HG02610 (cell line): ENCODE measurements around the gene RPE65.
A peak's percentile ranks its signal among the peaks of the same experiment; 100 is the strongest.
"Not testable (repeated sequence)": the region's sequence is repeated elsewhere in the genome, so short reads cannot be mapped to it uniquely, and the experiment has no call there.

Experiments used
- ATAC-seq: cut with Tn5 transposase; IDR thresholded peaks from one replicate; pipeline ENCODE4 v1.9.1; 2021; ENCODE audit warnings: mild to moderate bottlenecking, moderate library complexity; ENCODE audit not compliant: unreplicated experiment

RPE65 gene

GRCh38 chr1:68453060-68453670 is 3.4 kb upstream of the RPE65 start:
- no peak for ATAC-seq

DNA sequence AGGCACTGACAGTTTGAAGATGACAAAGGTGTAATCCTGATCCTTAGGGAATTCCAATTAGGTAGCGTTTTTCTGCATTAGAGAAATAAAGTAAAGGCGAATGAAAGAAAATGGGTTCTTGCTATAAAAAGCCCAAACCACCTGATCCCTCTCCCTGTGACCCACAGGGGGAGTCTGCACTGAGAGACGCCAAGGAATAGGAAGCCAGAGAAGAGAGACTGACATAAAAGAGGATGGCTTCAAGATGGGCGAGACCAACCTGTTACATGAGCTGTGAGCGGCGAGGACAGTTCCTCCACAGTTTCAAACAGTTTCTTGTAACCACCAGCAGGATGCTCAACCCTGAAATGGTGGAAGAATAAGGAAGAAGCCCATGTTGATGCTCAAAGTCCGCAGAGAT is 1.4 kb downstream of the RPE65 start:
- no peak for ATAC-seq

- ATAC-seq = no peak
These were observed 4.0 kb downstream of the RPE65 start for GRCh38 chr1:68445709-68446108.

GRCh38 chr1:68442822-68443556 is 6.8 kb downstream of the RPE65 start:
- ATAC-seq = peak; percentile 88

DNA sequence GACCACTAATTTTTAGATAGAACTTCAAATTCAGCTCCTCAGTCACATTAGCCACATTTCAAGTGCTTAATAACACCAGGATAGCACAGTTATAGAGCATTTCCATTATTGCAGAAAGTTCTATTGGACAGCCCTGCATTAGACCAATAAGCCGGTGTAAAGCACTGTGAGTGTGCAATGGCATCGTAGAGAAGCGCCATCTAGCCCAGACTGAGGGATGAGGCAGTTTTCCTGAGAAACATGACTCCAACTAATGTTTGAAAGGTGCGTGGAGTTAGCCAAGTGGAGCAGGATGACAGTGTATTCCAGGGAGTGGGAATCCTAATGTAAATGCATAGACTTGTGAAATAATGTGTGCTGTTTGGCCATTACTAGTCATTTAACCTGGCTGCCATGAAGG is 7.7 kb downstream of the RPE65 start:
- no peak for ATAC-seq

DNA sequence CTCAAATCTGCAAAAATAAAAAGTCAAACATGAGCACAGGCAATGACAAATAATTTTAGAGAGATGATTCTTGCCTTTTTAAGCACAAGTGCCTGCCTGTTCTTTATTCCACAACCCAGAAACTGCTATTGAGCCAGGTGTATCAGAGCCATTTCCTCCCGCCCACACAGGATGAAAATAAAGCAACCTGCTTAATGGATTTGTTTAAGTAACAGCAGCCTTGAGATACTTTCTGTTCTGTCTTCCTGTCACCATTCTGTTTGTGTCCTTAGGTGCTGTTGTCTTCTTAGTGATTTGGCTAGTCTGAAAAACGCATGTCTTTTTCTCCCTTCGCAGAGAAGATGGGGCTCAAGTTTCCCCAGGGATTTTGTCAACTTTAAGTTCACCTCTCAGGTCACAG is 11.4 kb downstream of the RPE65 start:
- no peak for ATAC-seq

DNA sequence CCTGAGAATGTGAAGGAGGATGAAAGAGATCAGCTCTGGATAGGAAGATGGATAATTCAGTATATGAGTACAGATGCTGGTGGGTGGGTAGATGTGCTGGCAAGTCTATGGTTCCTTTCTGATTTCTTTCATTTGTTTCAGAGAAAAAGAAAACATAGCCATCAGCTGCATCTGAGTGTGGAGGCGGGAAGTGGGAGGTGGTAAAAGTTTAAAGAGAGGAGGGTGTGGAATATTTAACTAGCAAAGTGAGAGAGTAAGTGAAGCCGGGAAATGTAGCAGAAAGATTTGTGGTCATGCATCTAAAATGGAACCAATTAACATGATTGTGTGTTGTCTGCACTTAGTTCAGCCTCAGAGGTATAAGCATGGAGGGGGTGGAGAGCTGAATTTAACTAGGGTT is 16.4 kb downstream of the RPE65 start:
- no peak for ATAC-seq

DNA sequence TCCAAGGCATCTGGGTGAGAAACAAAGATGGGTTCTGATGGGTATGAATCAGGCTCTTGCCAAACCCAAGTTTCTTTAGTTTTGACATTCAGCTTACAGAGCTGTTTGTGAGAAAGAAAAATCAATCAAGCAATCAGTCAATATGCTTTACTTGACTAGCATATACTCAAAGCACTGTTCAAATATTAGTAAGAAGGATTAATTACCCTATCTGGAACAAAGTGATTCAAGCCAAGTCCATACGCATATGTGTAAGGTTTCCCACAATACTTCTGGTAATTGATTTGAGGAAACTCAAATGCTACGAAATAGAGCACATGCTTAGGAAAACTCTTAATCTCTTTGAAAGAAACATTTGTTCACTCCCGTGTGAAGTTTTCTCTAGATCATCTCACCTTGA is 18.7 kb downstream of the RPE65 start:
- no peak for ATAC-seq

- no peak for ATAC-seq
These were observed 20.4 kb downstream of the RPE65 start for GRCh38 chr1:68429233-68429808.

DNA sequence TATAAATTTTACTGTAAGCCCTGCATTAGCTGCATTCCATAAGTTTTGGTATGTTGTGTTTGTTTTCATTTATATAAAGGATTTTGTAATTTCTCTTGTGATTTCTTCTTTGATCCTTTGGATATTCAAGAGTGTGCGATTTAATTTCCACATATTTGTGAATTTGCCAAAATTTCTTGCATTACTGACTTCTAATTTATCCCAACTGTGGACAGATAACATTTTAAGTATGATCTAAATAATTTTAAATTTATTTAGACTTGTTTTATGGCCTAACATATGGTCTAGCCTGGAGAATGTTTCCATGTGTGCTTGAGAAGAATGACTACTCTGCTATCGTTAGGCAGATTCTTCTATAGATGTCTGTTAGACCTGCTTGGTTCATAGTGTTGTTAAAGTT is 23.2 kb downstream of the RPE65 start:
- ATAC-seq = no peak

- no peak for ATAC-seq
These were observed 28.4 kb downstream of the RPE65 start for GRCh38 chr1:68421350-68421749.

GRCh38 chr1:68409426-68409825 is 40.3 kb downstream of the RPE65 start:
- ATAC-seq = no peak

- no peak for ATAC-seq
These were observed 48.2 kb downstream of the RPE65 start for GRCh38 chr1:68401506-68401905.

GRCh38 chr1:68395575-68395974 is 54.2 kb downstream of the RPE65 start:
- ATAC-seq = not testable (repeated sequence)

DNA sequence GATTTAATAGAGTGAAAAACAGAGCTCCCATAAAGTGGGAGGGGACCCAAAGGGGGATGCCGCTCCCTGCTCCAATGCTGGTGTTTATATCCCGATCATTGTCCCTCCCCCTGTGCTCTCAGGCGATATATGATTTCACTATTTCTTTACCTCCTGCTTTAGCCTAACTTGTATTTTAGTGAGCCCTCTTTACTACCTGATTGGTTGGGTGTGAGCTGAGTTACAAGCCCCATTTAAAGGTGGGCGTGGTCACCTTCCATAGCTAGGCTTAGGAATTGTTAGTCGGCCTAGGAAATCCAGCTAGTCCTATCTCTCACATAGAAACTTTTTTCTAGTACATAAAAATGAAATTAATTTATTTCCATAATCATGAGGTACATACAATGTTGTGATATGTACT is 57.3 kb downstream of the RPE65 start:
- not testable (repeated sequence) for ATAC-seq

GRCh38 chr1:68385798-68386524 is 63.8 kb downstream of the RPE65 start:
- not testable (repeated sequence) for ATAC-seq

DNA sequence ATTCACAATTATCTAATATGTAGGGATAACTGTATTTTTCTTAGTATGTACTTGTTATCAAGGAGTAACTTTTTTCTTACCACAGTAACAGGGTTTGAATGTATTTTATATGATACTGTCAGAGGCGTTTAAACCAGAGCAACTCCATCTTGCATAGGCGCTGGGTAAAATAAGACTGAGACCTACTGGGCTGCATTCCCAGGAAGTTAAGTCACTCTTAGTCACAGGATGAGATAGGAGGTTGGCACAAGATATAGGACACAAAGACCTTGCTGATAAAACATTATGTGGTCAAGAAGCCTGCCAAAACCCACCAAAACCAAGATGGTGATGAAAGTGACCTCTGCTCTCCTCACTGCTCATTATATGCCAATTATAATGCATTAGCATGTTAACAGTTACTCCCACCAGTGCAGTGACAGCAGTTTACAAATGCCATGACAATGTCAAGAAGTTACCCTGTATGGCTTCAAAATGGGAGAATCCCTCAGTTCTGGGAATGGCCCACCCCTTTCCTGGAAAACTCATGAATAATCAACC is 64.8 kb downstream of the RPE65 start:
- no peak for ATAC-seq

DNA sequence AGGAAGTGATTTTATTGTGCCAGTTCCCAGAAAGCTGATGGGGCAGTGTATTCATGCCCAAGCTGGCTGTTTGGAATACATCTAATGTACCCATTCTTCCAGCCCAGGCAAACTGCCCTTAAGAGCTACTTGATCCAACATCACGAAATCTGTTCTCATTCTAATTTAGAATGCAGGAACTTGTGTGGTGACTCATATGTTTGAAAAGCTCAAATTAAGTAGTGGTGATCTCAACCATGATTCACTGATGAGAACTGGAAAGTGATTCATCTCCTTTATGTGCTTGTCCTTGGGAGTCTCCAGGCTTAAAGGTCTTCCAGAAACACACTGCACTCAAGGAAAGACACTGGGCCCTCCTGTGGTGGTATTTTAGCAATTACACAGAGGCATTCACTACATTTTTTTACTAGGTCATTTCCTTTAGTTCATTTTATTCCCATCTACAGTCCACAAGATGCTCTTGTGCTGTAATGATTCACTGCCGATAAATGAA is 65.4 kb downstream of the RPE65 start:
- ATAC-seq = no peak

- no peak for ATAC-seq
These were observed 66.7 kb downstream of the RPE65 start for GRCh38 chr1:68383092-68383491.

- ATAC-seq = no peak
These were observed 70.7 kb downstream of the RPE65 start for GRCh38 chr1:68379085-68379478.
